HK-2 (cell line): ENCODE data around the gene COX18.

Experiments used
- DNase-seq: peaks from one replicate; pipeline ENCODE4 v3.0.0-alpha.2; 2018; ENCODE audit not compliant: unreplicated experiment

COX18 gene

DNA sequence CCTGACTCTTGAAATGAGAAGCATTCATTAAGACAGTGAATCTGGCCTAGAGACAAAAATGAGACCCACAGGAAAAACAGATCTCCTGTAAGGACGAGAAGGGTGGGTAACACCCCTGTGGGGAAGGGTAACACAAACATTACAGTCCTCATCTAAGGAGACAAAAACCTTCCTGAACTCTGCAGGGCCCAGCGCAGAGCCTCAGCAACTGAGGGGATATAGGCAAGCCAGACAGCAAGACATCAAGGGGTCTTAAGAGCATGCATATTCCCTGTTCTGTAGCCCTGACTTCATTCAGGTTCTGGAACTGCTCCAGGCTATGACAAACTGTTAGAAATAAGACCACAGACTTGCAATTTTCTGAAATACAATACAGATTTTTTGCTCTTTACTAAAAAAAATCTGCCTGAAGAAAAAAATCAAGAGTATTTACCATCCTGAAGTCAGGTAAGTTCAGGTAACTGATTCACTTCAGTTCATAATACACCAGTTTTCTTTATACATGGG is 15.5 kb downstream of the COX18 start:
- no peak for DNase-seq

DNA sequence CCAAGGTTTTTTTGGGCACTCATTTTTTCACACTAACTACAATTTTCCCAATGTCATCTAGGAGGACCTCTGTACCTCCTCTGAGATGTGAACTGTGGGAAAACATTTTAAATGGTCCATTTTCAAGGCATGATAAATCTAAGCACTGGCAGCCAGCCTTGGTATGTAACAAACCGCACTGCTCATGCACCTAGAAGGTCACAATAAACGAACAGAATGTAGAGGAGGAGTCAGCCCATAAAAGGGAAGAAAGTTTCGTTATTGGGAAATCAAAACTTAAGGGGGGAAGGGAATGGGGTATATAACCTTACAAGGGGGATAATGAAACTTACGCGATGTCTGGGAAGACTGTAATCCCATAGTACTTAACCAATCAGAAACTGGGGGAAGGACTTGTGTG is 16.4 kb downstream of the COX18 start:
- DNase-seq = no peak

GRCh38 chr4:73051625-73052024 is 17.9 kb downstream of the COX18 start:
- DNase-seq = no peak

- DNase-seq = no peak
Observed at GRCh38 chr4:73045879-73046278, 23.6 kb downstream of the COX18 start.

DNA sequence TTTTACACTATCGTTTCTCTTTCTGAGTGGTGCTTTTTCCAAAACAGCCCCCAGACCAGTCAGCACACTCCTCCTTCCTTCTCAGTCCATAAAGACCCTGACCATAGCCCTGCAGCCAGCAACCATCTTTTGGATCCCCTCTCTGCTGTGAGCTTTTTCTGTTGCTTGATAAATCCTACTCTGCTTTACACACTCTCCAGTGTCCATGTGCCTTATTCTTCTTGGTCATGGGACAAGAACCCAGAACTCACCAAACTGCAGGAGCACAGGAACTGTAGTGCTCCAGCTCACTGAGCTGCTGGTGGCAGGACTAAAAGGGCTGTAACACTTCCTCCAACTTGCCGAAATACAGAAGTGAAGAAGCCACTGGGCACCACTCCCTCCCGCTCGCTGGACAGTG is 32.5 kb downstream of the COX18 start:
- no peak for DNase-seq

- DNase-seq = no peak
Observed at GRCh38 chr4:73036123-73036522, 33.4 kb downstream of the COX18 start.

DNA sequence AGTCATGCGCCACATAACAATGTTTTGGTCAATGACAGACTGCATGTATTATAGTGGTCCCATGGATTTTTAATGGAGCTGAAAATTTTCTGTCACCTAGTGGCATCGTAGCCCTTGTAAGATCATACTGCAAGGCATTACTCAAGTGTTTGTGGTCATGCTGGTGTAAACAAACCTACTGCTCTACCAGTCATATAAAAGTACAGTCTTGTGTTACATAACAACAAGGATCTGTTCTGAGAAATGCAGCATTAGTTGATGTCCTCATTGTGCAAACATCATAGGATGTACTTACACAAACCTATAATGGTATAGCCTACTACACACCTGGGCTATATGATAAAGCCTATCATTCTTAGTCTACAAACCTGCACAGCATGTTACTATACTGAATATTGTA is 34.6 kb downstream of the COX18 start:
- DNase-seq = no peak

GRCh38 chr4:73028621-73029020 is 40.9 kb downstream of the COX18 start:
- no peak for DNase-seq

DNA sequence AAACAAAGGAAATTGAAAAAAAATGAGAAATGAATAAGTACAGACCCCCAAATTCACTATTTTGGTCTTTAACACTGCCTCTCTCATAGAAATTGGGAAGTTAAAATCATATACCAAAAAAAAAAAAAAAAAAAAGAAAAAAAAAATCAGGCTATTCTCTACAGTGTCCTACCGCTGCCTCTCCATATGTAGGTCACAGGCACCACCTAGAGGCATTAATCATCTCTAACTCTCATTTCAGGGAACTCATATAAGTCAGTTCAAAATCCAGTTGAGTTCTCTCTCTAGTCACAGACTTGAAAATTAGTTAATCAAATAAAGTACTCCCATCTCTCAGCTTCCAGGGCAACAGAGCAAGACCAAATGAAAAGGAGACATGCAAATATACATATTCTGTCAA is 47.9 kb downstream of the COX18 start:
- no peak for DNase-seq

GRCh38 chr4:73019462-73020047 is 50.0 kb downstream of the COX18 start:
- no peak for DNase-seq

DNA sequence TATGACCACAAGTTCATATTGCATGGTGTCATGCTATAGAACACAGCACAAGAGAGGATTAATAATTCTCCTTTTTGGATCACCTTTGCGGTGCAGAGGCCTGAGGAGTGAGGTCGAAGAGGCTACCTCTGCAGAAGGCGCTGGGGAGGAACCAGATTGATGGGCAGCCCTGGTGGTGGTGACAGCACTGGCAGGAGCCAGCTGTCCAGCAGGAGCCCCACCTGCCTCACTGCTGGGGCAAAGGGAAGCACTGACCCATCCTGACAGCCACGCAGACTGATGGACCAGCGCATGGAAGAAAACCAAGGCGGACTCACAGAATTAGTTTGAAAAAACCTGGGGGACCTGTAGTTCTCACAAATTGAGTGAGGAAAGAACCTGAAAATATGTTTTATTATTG is 50.9 kb downstream of the COX18 start:
- DNase-seq = peak; percentile 17

GRCh38 chr4:73013310-73013709 is 56.2 kb downstream of the COX18 start:
- DNase-seq = no peak

DNA sequence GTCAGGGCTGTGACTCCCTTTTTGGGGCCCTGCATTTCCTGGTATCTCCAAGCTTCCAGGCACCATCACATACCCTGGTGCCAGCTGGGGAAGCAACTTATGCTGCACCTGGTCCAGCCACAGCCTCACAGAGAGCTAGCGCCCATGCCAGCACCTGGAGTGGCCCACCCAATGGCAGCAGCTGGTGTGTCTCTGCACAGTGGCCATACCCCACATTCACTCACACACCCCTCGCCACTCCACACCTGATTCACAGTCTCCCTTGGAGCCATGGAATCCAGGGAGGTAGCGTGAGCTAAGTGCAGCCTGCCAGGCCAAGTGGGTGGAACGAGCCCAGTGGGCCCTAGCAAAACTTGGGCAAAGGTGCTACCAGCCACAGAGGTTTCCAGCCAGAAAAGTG is 56.8 kb downstream of the COX18 start:
- no peak for DNase-seq

- no peak for DNase-seq
Observed at GRCh38 chr4:73011629-73011985, 57.9 kb downstream of the COX18 start.

DNA sequence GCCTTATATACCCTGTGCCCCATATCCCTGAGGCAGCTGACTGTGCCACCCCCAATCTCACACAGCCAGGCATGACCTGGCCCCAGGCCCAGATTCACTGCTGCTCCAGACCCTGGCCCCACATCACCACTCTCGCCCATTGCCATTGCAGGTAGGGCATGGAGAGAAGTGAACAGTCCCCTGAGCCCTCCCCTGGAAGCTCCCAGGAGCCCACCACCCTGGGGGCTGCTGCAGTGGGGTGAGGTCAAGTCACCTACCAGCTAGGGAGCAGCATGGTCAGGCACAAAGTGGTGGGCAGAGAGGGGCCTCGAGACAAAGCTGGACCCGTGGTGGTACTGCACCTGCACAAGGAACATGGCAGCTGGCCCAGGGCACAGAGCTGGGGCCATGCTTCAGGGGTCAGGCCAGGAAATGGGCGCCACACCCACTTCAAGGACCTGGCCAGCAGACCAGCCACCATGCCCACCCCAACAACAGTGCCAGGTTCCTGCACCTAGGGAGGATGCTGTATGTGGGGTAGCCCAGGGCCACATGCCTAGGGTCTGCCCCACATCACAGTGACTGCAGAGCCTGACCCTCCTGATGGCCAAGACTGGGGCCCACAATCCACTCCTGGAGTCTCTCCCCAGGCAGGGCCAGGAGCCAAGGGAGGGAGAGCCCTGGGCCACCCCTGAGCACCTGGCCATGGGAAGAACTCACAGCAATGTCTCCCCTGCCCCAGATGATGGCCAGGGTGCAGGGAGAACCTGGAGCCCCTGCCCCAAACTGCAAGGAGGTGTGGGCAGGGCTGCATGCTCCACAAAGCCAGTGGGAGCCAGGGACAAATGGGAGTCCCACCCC is 58.5 kb downstream of the COX18 start:
- no peak for DNase-seq

DNA sequence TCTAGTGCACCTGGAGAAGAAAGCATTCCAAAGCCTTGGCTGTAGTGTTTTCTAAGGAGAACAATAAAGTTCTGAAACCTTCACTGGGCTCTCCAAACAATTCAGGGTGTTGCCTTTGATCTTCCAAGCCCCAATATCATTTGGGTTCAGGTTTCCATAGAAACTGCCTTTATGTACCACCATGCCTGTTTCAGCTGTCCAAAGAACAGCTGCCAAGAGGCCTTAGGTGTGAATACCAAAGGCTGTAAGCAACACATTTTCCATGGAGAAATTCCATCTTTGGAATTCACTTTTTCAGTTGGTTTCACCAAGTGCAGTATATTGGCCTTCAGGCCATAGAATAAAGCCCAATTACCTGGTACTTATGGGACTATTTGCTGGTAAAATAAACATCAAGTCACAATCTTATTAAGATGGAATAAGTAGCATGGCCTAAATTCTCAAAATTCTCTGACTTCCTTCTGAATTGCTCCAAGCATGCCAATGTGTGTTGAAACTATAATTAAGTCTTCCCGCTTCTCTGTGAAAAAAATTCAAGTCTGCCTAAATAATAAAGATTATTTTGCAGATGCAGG is 61.9 kb downstream of the COX18 start:
- no peak for DNase-seq

GRCh38 chr4:73006286-73006990 is 63.1 kb downstream of the COX18 start:
- no peak for DNase-seq

DNA sequence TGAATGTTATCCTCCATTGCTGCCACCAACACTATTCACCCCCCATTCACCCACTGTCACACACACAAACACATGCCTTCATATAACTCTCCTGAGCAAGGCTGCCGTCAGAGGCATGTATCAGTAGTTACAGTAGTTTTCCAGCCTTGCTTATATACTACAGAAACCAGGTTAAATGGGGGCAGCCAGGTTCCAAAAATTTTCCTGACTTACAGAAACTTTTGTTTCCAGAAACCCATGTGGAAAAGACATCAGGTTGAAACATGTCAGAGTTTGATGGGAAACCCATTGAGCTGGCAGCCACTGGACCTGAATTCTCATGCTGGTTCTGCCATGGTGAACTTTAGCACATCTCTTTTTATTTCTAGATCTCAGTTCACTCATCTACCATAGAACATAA is 64.0 kb downstream of the COX18 start:
- no peak for DNase-seq
